SK-N-SH (cell line): Measurements from ENCODE around the gene FEM1B. TPM values are rescaled to one million over a fixed set of nuclear protein-coding genes. Genes with fewer than 3 reads are reported as not detected.

ENCODE experiments used
- CTCF ChIA-PET: fragments of 300-600, 350-600 bp; formaldehyde crosslinking; extraction: SDS; loops from one replicate; lab custom pipeline; 2021; lab: Yijun Ruan, JAX
- POLR2A ChIA-PET: fragments of 350-600 bp; sonication (Branson Sonifier 250); formaldehyde crosslinking; extraction: SDS; loops from one replicate; lab custom pipeline; 2020; ENCODE audit warnings: antibody characterized with exemption, inconsistent platforms; lab: Yijun Ruan, JAX
- DNase-seq: peaks from one replicate; pipeline ENCODE4 v3.0.0; 2012
- H2AFZ ChIP-seq: fragments of 200-600 bp; sonication (generic); 2 replicates; pipeline ENCODE4 v1.8.1; 2016; ENCODE audit warnings: antibody characterized with exemption, mild to moderate bottlenecking, low read depth
- H3F3A ChIP-seq: fragments of 200-600 bp; sonication (generic); replicated peaks from 2 replicates; pipeline ENCODE3; 2016; ENCODE audit warnings: antibody characterized with exemption, mild to moderate bottlenecking; ENCODE audit not compliant: insufficient read depth
- H3K27ac ChIP-seq, 2 experiments: fragments of 200-500 bp in 1 of 2; fragments of 200-600 bp in 1 of 2; sonication (Bioruptor generic) in 1 of 2; sonication (generic), shearing (Covaris generic) in 1 of 2; 2 replicates each; pipeline versions ENCODE4 v1.5.1 to v1.6.1; 2014 to 2016; ENCODE audit warnings: low read depth in 2 of 2, inconsistent platforms in 1 of 2, low read length in 1 of 2, mild to moderate bottlenecking in 1 of 2, mixed read lengths in 1 of 2
- H3K27me3 ChIP-seq: fragments of 200-600 bp; sonication (generic), shearing (Covaris generic); 2 replicates; pipeline ENCODE4 v1.6.1; 2016; ENCODE audit warnings: mixed run types; ENCODE audit not compliant: insufficient read depth
- H3K36me3 ChIP-seq, 2 experiments: fragments of 200-500 bp in 1 of 2; fragments of 200-600 bp in 1 of 2; sonication (Bioruptor generic) in 1 of 2; sonication (generic) in 1 of 2; replicated peaks in 1 of 2; 2 replicates each; pipeline versions ENCODE3 to v1.5.1; 2014 to 2016; ENCODE audit warnings: low read length in 1 of 2, mild to moderate bottlenecking in 1 of 2; ENCODE audit not compliant: insufficient read depth in 2 of 2, control insufficient read depth in 1 of 2
- H3K4me1 ChIP-seq, 2 experiments: fragments of 200-500 bp in 1 of 2; fragments of 200-600 bp in 1 of 2; sonication (Bioruptor generic) in 1 of 2; sonication (generic), shearing (Covaris generic) in 1 of 2; 2 replicates each; pipeline versions ENCODE4 v1.5.1 to v1.6.1; 2014 to 2016; ENCODE audit warnings: low read depth in 1 of 2, low read length in 1 of 2, mixed run types in 1 of 2; ENCODE audit not compliant: insufficient read depth in 2 of 2, control insufficient read depth in 1 of 2
- H3K4me2 ChIP-seq: fragments of 200-600 bp; sonication (generic), shearing (Covaris generic); 2 replicates; pipeline ENCODE4 v1.6.1; 2017; ENCODE audit warnings: mixed run types
- H3K4me3 ChIP-seq, 2 experiments: fragments of 200-500 bp in 1 of 2; fragments of 200-600 bp in 1 of 2; sonication (Bioruptor generic) in 1 of 2; sonication (generic), shearing (Covaris generic) in 1 of 2; 2 replicates each; pipeline versions ENCODE4 v1.5.1 to v1.8.1; 2014 to 2016; ENCODE audit warnings: low read depth in 2 of 2, inconsistent platforms in 1 of 2, low read length in 1 of 2, mild to moderate bottlenecking in 1 of 2, mixed read lengths in 1 of 2, moderate library complexity in 1 of 2
- H3K79me2 ChIP-seq: fragments of 200-600 bp; sonication (generic); 2 replicates; pipeline ENCODE4 v1.8.1; 2017; ENCODE audit warnings: mild to moderate bottlenecking; ENCODE audit not compliant: insufficient read depth
- H3K9ac ChIP-seq: fragments of 200-600 bp; sonication (generic); 2 replicates; pipeline ENCODE4 v1.6.1; 2017; ENCODE audit warnings: mixed run types
- H3K9me2 ChIP-seq: fragments of 200-600 bp; sonication (generic); 2 replicates; pipeline ENCODE4 v1.6.1; 2017; ENCODE audit warnings: mixed run types
- H3K9me3 ChIP-seq: fragments of 200-600 bp; sonication (generic); 2 replicates; pipeline ENCODE4 v1.6.1; 2017; ENCODE audit warnings: mixed run types, mild to moderate bottlenecking, moderate library complexity
- H4K20me1 ChIP-seq: fragments of 200-600 bp; sonication (generic); 2 replicates; pipeline ENCODE4 v1.6.1; 2017; ENCODE audit warnings: mild to moderate bottlenecking, mixed run types; ENCODE audit not compliant: insufficient read depth
- CHD2 ChIP-seq: fragments of 150-350 bp; IDR thresholded peaks from 2 replicates; pipeline ENCODE4 v1.6.1; 2018; ENCODE audit warnings: low read length; ENCODE audit not compliant: partially characterized antibody
- ELF1 ChIP-seq: IDR thresholded peaks from 2 replicates; pipeline ENCODE4 v1.4.0; 2012
- EP300 ChIP-seq, 2 experiments: IDR thresholded peaks; 2 replicates each; pipeline versions ENCODE4 v1.4.0 to v1.6.1; 2012; ENCODE audit warnings: borderline replicate concordance in 1 of 2, low read depth in 1 of 2, low read length in 1 of 2
- EZH2phosphoT487 ChIP-seq: fragments of 200-600 bp; sonication (generic); IDR thresholded peaks from 2 replicates; pipeline ENCODE4 v1.6.1; 2017; ENCODE audit warnings: low read depth, mixed run types, mild to moderate bottlenecking, antibody characterized with exemption, moderate library complexity, borderline replicate concordance
- FOXM1 ChIP-seq: IDR thresholded peaks from 2 replicates; pipeline ENCODE4 v1.4.0; 2012; ENCODE audit warnings: low read depth, mild to moderate bottlenecking
- GATA2 ChIP-seq: sonication (generic); formaldehyde crosslinking; IDR thresholded peaks from 2 replicates; pipeline ENCODE4 v1.5.0; 2020; ENCODE audit warnings: mild to moderate bottlenecking, missing genetic modification reagents
- IRF3 ChIP-seq: fragments of 150-350 bp; IDR thresholded peaks from 2 replicates; pipeline ENCODE4 v1.6.1; 2016; ENCODE audit warnings: mild to moderate bottlenecking, low read depth, low read length
- JUND ChIP-seq: IDR thresholded peaks from 2 replicates; pipeline ENCODE4 v1.4.0; 2012
- MAX ChIP-seq: IDR thresholded peaks from 2 replicates; pipeline ENCODE4 v1.4.0; 2012; ENCODE audit warnings: low read depth
- MXI1 ChIP-seq: IDR thresholded peaks from 2 replicates; pipeline ENCODE4 v1.6.1; 2012; ENCODE audit warnings: mild to moderate bottlenecking, low read depth, low read length, improper control_type of control experiment
- NFIC ChIP-seq: IDR thresholded peaks from 2 replicates; pipeline ENCODE4 v1.4.0; 2012; ENCODE audit warnings: borderline replicate concordance
- PBX3 ChIP-seq: IDR thresholded peaks from 2 replicates; pipeline ENCODE4; 2012
- POLR2AphosphoS5 ChIP-seq: IDR thresholded peaks from 2 replicates; pipeline ENCODE4 v1.6.1; 2012; ENCODE audit warnings: low read depth, low read length
- RFX5 ChIP-seq: IDR thresholded peaks from 2 replicates; pipeline ENCODE4 v1.6.1; 2012; ENCODE audit warnings: mild to moderate bottlenecking, improper control_type of control experiment, low read length
- SMC3 ChIP-seq: IDR thresholded peaks from 2 replicates; pipeline ENCODE4 v1.6.1; 2012; ENCODE audit warnings: low read depth, low read length, improper control_type of control experiment
- TEAD4 ChIP-seq: IDR thresholded peaks from 2 replicates; pipeline ENCODE4 v1.4.0; 2012; ENCODE audit warnings: mild to moderate bottlenecking, borderline replicate concordance; ENCODE audit not compliant: insufficient read depth
- USF2 ChIP-seq: fragments of 150-350 bp; IDR thresholded peaks from 2 replicates; pipeline ENCODE4 v1.6.1; 2017; ENCODE audit warnings: antibody characterized with exemption, low read length, low read depth, borderline replicate concordance
- ZBTB33 ChIP-seq: IDR thresholded peaks from 2 replicates; pipeline ENCODE4 v1.4.0; 2012; ENCODE audit warnings: low read depth, borderline replicate concordance
- whole genome bisulfite sequencing: methylation state at CpG from one replicate; pipeline ENCODE4 v1.1.6; 2017; ENCODE audit warnings: low lambda C conversion rate; 5-methylcytosine and 5-hydroxymethylcytosine counted together
- polyA plus RNA-seq, 3 experiments: library from polyadenylated mRNA; depleted of rRNA; stranded (reverse); fragments of >200 nt; gene quantifications; 2 replicates each; pipeline ENCODE4 v1.2.3, GENCODE V29; 2012

The FEM1B gene
- polyA plus RNA-seq, 1 of the 3 experiments (the other 2 are of a cell fraction): 14.0 TPM

GRCh38 chr15:68307131-68307928, 29.8 kb downstream of the FEM1B start:
- Histone ChIP-seq H3K79me2 (no peaks in the 10 kb centered on the region), H3K9me2 (no peaks in the 10 kb centered on the region), H3K9ac (no peak overlapping the region), H3K27me3 (no peaks in the 10 kb centered on the region), H2AFZ (peak overlapping the region; percentile 45; the same call in 1 of the 2 replicates), H4K20me1 (no peaks in the 10 kb centered on the region), H3K4me3 (no peak overlapping the region), H3F3A (peaks cover 8% of the 10 kb centered on the region), H3K36me3 (no peaks in the 10 kb centered on the region), H3K4me1 (peaks cover 0 to 9% of the 10 kb centered on the region in 2 experiments; a peak in 1 of 4 replicates), H3K4me2 (no peak overlapping the region; the same call in 1 of the 2 replicates), H3K9me3 (no peaks in the 10 kb centered on the region), H3K27ac (no peak overlapping the region)
- CTCF ChIA-PET: interaction anchor here (0.7 to 4.5 kb wide), 49 partner anchors 11 to 625 kb away, joined by 3 to 75 read pairs (median 7); partner anchors contain the start of genes CLN6 and FEM1B
- POLR2A ChIA-PET: interaction anchor here (1.8 kb wide), 1 partner anchor 30 kb away, joined by 16 read pairs; the partner anchor contains the start of gene FEM1B
- WGBS: 84% methylated on average over 11 of the region's 14 CpGs
- TF ChIP-seq CHD2 (no peak), ELF1 (no peak), RFX5 (no peak), SMC3 (no peak), JUND (no peak), MAX (no peak)
- peak; percentile 10 for DNase-seq

GRCh38 chr15:68309024-68309423, 31.5 kb downstream of the FEM1B start:
- Histone ChIP-seq H3K27ac (no peak overlapping the region), H3K4me1 (peaks cover 0 to 9% of the 10 kb centered on the region in 2 experiments; a peak in 1 of 4 replicates), H3K36me3 (no peaks in the 10 kb centered on the region), H2AFZ (no peak overlapping the region), H4K20me1 (no peaks in the 10 kb centered on the region), H3F3A (peaks cover 7% of the 10 kb centered on the region), H3K9me2 (no peaks in the 10 kb centered on the region), H3K4me2 (no peak overlapping the region), H3K79me2 (no peaks in the 10 kb centered on the region), H3K4me3 (no peak overlapping the region), H3K27me3 (no peaks in the 10 kb centered on the region), H3K9ac (no peak overlapping the region), H3K9me3 (no peaks in the 10 kb centered on the region)
- POLR2A ChIA-PET: no interaction called here
- no peak for DNase-seq
- no peak for TF ChIP-seq FOXM1
- no peak for TF ChIP-seq EP300 (IDR thresholded peaks at IDR 0.05; ENCODE audit: borderline replicate concordance in 1 of 2, low read depth in 1 of 2, low read length in 1 of 2)
- TF ChIP-seq NFIC: no peak
- TF ChIP-seq USF2: no peak
- no peak for TF ChIP-seq EZH2phosphoT487
- no peak for TF ChIP-seq CHD2
- no peak for TF ChIP-seq TEAD4
- TF ChIP-seq ZBTB33: no peak
- no peak for TF ChIP-seq MAX
- TF ChIP-seq IRF3: no peak
- no peak for TF ChIP-seq POLR2AphosphoS5
- TF ChIP-seq GATA2 (CRISPR knock-in tag): no peak
- TF ChIP-seq MXI1: no peak
- TF ChIP-seq PBX3: no peak
- CTCF ChIA-PET: interaction anchor here (1.0 to 1.3 kb wide), 2 partner anchors 75 to 251 kb away, joined by 3 read pairs; no protein-coding TSS in a partner anchor
- WGBS: 84% methylated on average over 3 of the region's 3 CpGs
